ENCODE measurements around the gene SOCS2.

SOCS2 gene

DNA sequence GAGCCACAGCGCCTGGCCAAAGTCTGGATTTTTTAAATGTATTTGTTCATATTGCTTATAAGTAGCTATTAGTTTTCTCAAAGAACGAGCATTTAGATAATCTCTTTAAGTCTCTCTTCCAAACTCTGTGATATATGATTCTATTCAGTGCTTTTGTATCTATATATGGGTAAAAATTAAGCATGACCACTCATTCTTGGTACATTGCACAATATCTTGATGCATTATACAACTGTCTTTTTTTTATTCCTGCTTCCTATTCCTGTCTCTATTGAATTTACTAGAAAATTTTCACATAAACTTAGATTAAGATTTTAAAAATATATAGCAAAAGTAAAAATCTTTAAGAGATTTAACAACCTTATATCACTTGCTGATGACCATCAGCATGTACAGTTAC lies 29.1 kb downstream of the SOCS2 start:
- FAIRE-seq, result no peak
- TF ChIP-seq POU2F2 (IDR thresholded peaks at IDR 0.05; ENCODE audit: low read depth, low read length) (no peak), PAX5 (IDR thresholded peaks at IDR 0.05; ENCODE audit: insufficient read depth, low read length, severe bottlenecking) (no peak), POLR2AphosphoS5 (IDR thresholded peaks at IDR 0.05; ENCODE audit: low read depth, low read length) (no peak), TAF1 (IDR thresholded peaks at IDR 0.05; ENCODE audit: low read depth, low read length) (no peak), POLR2A (IDR thresholded peaks at IDR 0.05; ENCODE audit: low read depth, low read length) (no peak), SPI1 (IDR thresholded peaks at IDR 0.05; ENCODE audit: low read depth, low read length) (no peak)
- no peak for DNase-seq (ENCODE audit: insufficient read length, low spot score)

- TF ChIP-seq POLR2AphosphoS5 (IDR thresholded peaks at IDR 0.05; ENCODE audit: low read depth, low read length), result no peak
- DNase-seq (ENCODE audit: insufficient read length, low spot score), result no peak
- FAIRE-seq, result no peak
These were observed 30.6 kb downstream of the SOCS2 start for GRCh38 chr12:93602897-93603668.

- FAIRE-seq, result no peak
- TF ChIP-seq SPI1 (IDR thresholded peaks at IDR 0.05; ENCODE audit: low read depth, low read length) (no peak), TAF1 (IDR thresholded peaks at IDR 0.05; ENCODE audit: low read depth, low read length) (no peak), PAX5 (IDR thresholded peaks at IDR 0.05; ENCODE audit: insufficient read depth, low read length, severe bottlenecking) (no peak), POLR2A (IDR thresholded peaks at IDR 0.05; ENCODE audit: low read depth, low read length) (no peak), POU2F2 (IDR thresholded peaks at IDR 0.05; ENCODE audit: low read depth, low read length) (no peak), POLR2AphosphoS5 (IDR thresholded peaks at IDR 0.05; ENCODE audit: low read depth, low read length) (no peak)
- DNase-seq (ENCODE audit: insufficient read length, low spot score), result no peak
These were observed 31.3 kb downstream of the SOCS2 start for GRCh38 chr12:93603762-93604161.

DNA sequence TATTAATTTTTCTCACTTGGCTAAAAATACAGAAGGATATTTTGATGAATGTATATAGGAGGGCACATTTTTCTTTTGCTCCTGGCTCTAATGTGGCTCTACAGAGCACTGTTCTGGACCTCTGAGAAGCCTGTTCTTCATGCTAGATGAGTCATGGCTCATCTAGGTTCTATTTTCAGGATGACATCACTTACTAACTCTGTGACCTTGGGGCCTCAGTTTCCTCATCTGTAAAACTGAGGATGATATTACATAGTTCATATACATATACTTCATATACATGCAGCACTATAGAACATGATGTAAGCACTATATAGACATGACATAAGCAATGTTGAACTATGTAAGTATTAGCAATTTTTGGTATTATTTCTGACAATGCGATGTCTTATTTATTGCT lies 35.8 kb downstream of the SOCS2 start:
- TF ChIP-seq POLR2A (IDR thresholded peaks at IDR 0.05; ENCODE audit: low read depth, low read length), result no peak
- no peak for TF ChIP-seq POU2F2 (IDR thresholded peaks at IDR 0.05; ENCODE audit: low read depth, low read length)
- TF ChIP-seq SPI1 (IDR thresholded peaks at IDR 0.05; ENCODE audit: low read depth, low read length), result no peak
- no peak for TF ChIP-seq PAX5 (IDR thresholded peaks at IDR 0.05; ENCODE audit: insufficient read depth, low read length, severe bottlenecking)
- TF ChIP-seq POLR2AphosphoS5 (IDR thresholded peaks at IDR 0.05; ENCODE audit: low read depth, low read length), result no peak
- no peak for TF ChIP-seq TAF1 (IDR thresholded peaks at IDR 0.05; ENCODE audit: low read depth, low read length)
- DNase-seq (ENCODE audit: insufficient read length, low spot score) (no peak), FAIRE-seq (no peak)

- TF ChIP-seq TAF1 (IDR thresholded peaks at IDR 0.05; ENCODE audit: low read depth, low read length) (no peak), POLR2AphosphoS5 (IDR thresholded peaks at IDR 0.05; ENCODE audit: low read depth, low read length) (no peak), PAX5 (IDR thresholded peaks at IDR 0.05; ENCODE audit: insufficient read depth, low read length, severe bottlenecking) (no peak), POU2F2 (IDR thresholded peaks at IDR 0.05; ENCODE audit: low read depth, low read length) (no peak), POLR2A (IDR thresholded peaks at IDR 0.05; ENCODE audit: low read depth, low read length) (no peak), SPI1 (IDR thresholded peaks at IDR 0.05; ENCODE audit: low read depth, low read length) (no peak)
- FAIRE-seq (no peak), DNase-seq (ENCODE audit: insufficient read length, low spot score) (no peak)
These were observed 37.1 kb downstream of the SOCS2 start for GRCh38 chr12:93609281-93610192.

- FAIRE-seq, result no peak
- no peak for DNase-seq (ENCODE audit: insufficient read length, low spot score)
- TF ChIP-seq SPI1 (IDR thresholded peaks at IDR 0.05; ENCODE audit: low read depth, low read length), result no peak
- no peak for TF ChIP-seq PAX5 (IDR thresholded peaks at IDR 0.05; ENCODE audit: insufficient read depth, low read length, severe bottlenecking)
- no peak for TF ChIP-seq POLR2AphosphoS5 (IDR thresholded peaks at IDR 0.05; ENCODE audit: low read depth, low read length)
- no peak for TF ChIP-seq POLR2A (IDR thresholded peaks at IDR 0.05; ENCODE audit: low read depth, low read length)
- TF ChIP-seq POU2F2 (IDR thresholded peaks at IDR 0.05; ENCODE audit: low read depth, low read length), result no peak
- no peak for TF ChIP-seq TAF1 (IDR thresholded peaks at IDR 0.05; ENCODE audit: low read depth, low read length)
These were observed 40.3 kb downstream of the SOCS2 start for GRCh38 chr12:93612776-93613175.

DNA sequence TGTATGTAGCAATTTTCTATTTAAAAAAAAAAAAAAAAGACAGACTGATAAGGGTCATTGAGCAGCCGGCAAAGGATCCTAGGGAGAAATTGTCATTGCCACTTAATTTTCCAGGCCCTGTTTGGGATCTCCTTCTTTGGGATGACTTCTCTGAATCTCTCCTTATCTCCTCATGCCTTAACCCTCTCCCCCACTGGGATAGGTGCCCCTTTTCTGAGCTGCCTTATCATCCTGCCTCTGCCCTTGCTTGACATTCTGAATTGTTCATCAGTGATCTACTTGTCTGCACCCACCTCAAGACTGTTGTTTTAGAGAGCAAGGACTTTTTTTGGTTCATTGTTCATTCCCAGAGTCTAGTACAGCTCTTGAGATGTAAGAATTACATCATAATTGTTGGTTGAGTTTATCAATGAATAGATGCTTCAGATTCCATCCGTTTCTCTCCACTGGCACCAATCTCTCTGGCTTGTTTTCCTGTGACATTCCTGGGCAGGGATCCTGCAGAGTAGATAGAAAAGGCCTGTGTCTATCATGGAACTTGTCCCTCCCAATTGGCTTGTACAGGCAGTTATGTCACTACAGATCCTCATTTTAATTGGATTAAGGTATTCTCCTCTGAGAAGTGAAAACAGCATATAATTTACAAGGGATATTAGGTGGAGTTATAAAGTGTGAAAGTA lies 42.6 kb downstream of the SOCS2 start:
- FAIRE-seq (no peak), DNase-seq (ENCODE audit: insufficient read length, low spot score) (no peak)
- TF ChIP-seq POU2F2 (IDR thresholded peaks at IDR 0.05; ENCODE audit: low read depth, low read length) (no peak), PAX5 (IDR thresholded peaks at IDR 0.05; ENCODE audit: insufficient read depth, low read length, severe bottlenecking) (no peak), TAF1 (IDR thresholded peaks at IDR 0.05; ENCODE audit: low read depth, low read length) (no peak), POLR2A (IDR thresholded peaks at IDR 0.05; ENCODE audit: low read depth, low read length) (no peak), POLR2AphosphoS5 (IDR thresholded peaks at IDR 0.05; ENCODE audit: low read depth, low read length) (no peak), SPI1 (IDR thresholded peaks at IDR 0.05; ENCODE audit: low read depth, low read length) (no peak)

DNA sequence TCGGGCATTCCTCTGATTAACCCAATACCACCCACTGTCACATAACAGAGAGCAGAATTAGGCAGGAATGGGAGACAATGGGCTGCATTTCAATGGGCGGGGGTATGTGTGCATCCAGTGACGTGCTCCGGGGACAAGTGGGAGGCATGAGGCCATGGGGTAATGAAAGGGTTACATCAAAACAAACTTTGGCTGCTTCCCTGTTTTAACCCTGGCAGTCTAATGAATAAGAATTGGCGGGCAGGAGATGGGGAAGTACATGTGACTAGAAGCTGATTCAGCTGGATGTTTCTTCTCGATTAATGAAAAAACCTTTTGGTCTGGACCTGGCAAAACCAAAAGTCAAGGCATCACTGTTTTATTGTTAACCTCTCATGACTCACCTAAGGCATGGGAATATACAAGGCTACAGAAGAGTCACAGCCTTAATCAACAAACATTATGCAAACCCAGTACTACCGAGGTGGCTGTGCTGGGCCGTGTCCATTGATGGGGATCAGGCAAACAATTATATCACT lies 44.2 kb downstream of the SOCS2 start:
- TF ChIP-seq POLR2A (IDR thresholded peaks at IDR 0.05; ENCODE audit: low read depth, low read length), result no peak
- no peak for TF ChIP-seq POU2F2 (IDR thresholded peaks at IDR 0.05; ENCODE audit: low read depth, low read length)
- no peak for TF ChIP-seq POLR2AphosphoS5 (IDR thresholded peaks at IDR 0.05; ENCODE audit: low read depth, low read length)
- no peak for TF ChIP-seq TAF1 (IDR thresholded peaks at IDR 0.05; ENCODE audit: low read depth, low read length)
- no peak for TF ChIP-seq SPI1 (IDR thresholded peaks at IDR 0.05; ENCODE audit: low read depth, low read length)
- TF ChIP-seq PAX5 (IDR thresholded peaks at IDR 0.05; ENCODE audit: insufficient read depth, low read length, severe bottlenecking), result no peak
- no peak for FAIRE-seq
- DNase-seq (ENCODE audit: insufficient read length, low spot score), result no peak

Measured in GM12891 (cell line).